Tongue (tissue), 2 donors: ENCODE results near the gene C1orf116. TPM values are rescaled to one million over a fixed set of nuclear protein-coding genes. Genes with fewer than 3 reads are reported as not detected.
A peak's percentile ranks its signal among the peaks of the same experiment; 100 is the strongest.

Source experiments
- DNase-seq: peaks from one replicate; pipeline ENCODE4 v3.0.0-alpha.2; 2015
- total RNA-seq: library from RNA; depleted of rRNA; stranded (reverse); fragments of >200 nt; gene quantifications from one replicate; pipeline ENCODE4 v1.2.3, GENCODE V29; 2014

Gene C1orf116
- total RNA-seq, 1 donor from 2014 or later, result 3.6 TPM

DNA sequence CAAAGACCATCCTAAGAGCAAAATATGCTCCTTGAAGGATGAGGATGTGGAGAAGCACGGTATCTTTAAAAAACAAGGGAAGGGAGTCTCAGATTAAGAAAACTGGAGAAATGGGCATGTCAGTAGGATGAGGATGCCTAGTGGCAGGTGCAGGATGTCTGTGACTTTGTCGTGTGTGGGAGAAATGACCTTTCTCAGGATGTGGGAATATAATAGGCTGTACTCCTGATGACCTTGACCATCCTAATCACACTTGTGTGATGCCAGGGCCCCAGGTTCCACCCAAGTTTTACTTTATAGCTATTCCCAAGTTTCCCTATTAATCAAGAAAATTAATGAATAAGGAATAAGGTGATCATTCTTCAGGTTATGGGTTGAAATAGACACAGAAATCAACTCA is 12.9 kb downstream of the C1orf116 start:
- no peak for DNase-seq

DNA sequence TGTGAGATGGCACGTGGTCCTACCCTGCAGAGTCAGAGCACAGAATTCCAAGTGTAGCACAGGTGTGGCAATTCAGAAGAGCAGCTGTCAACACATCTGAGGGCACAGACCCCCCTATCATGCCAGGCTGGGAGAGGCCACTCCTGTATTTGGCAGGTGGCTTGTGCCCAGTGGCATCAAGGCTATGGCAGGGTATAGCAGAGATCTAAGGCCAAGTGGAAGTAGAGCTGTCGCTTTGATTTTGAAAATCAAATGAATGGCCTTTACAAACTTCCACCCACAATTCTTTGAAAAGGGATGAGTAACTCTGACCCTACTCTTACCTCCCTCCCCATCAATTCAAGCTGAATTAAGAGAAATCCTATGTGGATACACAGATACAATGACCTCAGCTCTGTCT is 13.4 kb downstream of the C1orf116 start:
- no peak for DNase-seq

DNA sequence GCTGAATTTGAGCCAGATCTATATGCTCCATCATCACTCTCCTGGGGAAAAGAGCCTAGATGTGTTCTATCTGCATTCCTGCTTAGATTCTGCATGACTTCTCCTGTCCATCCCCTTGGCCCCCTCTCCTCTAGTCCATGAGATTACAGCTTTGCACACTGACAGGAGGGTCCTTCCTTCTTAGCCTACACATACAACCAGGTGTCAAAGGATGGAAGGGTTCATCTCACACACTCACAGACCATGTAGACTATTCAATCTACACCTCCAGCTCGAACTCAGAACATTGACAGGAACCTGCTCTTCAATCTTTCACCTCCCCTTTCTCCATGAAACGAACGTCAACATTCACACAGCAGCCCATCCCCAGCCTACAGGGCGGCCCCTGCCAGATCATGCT is 13.8 kb downstream of the C1orf116 start:
- DNase-seq, result no peak

DNA sequence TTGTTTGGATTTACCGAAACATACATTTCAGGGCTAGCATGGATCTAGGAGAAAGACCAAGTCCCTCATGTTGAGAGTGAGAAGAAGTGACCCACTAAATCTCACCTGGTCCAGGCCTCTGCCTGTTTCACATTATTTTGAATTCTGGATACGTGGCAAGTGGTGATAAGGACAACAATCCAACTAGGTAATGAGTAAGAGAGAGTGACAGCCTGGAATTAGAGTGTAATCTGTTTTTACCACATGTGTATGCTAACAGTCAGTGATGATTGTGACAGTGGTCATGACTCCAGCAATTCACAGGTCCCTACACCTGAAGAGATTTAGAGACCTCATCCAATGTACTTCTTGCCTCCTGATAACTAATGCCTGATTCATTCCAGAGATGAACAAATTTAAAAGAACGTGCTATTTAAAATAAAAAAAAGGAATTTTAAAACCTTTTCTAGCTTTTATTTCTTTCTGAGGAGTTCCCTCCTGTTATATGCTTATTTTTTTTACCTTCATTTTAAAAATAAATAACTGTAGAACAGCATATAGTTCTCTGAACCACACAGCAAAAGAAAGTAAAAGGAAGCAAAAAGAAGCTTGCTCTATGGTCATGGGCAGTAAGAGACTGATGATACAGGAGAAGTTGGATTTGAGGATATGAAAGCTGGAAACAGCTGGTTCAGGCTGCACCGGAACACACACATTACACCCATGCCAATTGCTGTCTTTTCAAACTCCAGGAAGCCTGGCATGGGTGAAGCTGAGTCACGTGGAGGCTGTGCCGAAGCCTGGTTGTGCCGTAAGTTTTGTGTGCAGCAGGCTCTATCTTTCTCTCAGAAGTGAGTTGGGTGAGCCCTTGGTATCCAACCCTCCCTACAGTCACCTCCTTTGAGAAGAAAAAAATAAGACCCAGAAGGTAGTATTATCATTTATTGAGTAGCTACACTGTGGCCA is 14.7 kb downstream of the C1orf116 start:
- DNase-seq, result peak; percentile 78

DNA sequence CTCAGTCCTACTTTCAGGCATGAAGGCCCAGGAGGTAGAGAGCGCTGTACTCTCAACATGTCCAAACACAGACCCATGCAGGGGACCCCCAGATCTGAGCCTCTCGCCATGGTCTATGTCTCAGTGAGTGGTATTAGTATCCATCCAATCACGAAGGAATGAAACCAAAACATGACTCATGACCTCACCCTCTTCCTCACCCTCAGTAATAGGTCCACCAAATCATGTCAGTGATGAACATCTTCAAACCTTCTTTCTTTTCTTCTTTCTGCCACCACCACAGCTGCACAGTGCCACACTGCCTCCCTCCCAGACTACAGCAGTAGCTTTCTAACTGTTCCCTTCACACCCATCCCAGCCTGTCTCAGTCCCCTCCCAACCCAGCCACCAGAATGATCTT is 16.8 kb downstream of the C1orf116 start:
- no peak for DNase-seq

DNA sequence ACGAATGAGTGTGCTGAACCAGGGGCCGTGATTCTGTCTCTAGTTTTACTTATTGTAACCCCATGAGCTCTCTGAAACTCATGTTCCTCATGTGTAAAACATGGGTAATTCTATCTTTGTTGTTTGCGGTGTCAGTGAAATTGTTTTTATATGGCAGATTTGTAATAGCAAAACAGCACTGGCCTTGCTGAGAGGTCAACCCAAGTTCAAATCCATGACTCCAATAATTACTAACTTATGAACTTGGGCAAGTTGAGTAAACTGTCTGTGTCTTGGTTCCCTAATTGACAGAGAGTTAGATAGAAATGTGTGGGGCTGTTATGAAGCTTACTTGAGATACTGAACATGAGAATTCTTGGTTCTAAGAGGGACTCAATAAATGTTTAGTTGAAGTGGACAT is 17.8 kb downstream of the C1orf116 start:
- no peak for DNase-seq

DNA sequence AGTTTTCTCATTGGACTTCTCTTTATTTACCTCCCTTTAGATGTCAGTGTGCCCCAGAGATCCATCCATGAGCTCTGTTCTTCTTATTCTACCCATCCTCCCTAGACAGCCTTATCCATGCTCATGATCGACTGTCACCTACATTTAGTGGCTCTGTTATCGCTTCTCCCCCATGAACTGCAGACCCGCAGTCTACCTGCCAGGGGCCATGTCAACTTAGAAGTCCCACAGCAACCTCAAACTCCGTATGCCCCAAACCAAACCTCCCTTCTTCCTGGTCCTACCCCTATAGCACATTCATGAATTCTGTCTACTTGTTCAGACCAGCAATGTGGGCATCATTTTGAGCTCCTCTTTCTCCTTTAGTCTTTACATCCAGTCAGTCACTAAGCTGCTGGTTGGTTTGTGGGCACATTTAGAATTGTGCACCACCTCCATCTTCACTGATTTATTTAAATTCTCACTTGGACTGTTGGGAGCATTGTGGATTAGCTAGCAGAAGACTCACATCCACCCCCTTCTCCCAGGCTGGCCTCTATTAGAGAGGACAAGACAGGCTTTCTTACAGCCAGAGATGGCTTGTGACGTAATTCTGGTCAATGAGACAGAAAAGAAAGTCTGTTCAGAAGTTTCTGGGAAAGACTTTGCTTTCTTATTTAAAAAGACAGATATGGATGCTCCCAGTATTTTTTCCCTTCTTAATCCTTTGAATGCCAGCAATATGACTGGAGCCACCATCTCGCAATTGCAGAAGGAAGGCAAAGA is 19.1 kb downstream of the C1orf116 start:
- DNase-seq, result no peak

DNA sequence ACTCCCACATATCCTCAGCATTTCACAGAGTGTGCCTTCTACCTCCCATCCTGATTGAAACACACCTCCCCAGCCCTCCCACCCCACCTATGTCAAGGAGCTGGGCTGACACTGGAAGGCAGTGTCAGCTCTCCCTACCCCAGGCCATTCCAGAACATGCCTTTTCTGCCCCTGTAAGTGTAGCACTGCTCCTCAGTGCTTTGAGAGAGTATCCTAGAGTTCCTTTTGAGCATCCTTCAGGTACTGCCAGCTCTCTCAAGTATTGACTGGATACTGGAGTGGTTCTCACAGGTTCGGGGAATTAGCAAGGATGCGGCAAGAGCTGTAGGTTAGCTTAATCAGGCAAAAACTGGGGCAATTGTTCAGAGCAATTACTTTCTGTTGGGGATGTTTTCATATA is 21.8 kb downstream of the C1orf116 start:
- no peak for DNase-seq

DNA sequence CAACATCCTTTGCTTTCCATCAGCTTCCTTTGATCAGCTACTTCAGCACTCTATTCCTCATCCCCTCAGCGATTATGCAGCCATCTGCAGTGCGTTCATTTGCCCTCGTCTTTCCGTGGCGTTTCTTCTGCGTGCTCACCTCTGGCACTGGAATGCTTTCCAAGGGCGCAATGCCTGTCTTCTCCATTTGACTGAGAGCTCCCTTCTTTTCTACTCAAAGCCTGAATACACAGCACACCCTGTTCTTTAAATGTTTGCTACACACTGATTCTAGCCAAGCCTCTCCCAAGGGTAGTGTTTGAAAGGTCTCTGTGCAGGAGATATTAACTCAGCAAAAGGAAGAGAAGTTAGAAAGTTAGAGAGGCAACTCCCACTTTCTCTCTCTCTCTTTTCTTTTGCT is 22.6 kb downstream of the C1orf116 start:
- DNase-seq, result no peak

DNA sequence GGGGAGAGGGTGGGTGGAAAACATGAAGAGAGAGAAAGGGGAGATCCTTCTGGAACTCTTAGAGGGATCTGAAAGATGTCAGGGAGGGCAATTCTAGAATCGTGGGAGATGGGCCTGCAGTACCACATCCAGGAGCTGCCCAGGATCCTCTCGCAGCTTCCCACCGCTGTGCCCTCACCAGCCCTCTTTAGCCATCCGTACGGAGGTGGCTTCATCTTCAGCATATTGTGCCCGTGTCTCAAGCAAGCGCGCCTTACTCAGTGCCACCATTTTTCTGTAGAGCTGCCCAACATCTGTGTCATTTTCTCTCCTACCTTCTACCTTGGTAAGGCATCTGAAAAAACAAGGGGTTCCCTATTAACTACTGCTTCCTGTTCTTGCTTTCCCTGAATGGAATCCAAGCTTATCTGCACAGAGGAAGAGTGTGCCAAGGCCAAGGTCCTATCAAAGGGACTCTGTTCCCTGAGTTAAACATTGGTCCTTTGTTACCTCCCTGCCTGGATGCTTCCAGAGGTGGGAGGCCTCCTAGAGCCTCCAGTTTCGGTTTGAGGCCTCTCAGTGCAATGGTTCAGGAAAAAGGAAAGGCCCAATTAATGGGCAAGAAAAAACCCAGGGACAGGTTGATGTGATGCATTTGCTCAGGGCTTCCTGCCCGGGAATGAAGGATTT is 23.2 kb downstream of the C1orf116 start:
- no peak for DNase-seq

DNA sequence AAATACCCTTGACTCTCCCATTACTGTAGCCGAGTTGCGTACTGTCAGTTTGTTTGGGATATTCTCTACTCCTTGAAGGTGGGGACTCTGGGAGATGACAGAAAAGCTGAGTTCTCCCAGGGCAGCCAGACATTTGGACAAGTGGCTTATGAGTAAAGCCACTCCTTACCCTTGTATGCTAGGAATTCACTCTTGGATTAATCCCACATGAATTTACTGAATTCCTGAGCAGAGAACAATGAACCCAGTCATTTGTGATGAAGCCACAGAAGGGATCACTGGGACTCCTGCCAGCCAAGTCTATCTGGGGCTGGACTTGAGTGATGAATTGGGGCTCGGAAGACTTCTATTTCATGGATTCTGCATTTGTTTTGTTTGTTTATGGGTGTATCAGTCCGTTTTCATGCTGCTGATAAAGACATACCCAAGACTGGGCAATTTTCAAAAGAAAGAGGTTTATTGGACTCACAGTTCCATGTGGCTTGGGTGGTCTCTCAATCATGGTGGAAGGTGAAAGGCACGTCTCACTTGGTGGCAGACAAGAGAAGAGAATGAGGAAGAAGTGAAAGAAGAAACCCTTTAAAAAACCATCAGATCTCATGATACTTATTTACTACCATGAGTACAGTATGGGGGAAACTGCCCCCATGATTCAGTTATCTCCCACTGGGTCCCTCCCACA is 25.1 kb downstream of the C1orf116 start:
- peak; percentile 58 for DNase-seq

DNA sequence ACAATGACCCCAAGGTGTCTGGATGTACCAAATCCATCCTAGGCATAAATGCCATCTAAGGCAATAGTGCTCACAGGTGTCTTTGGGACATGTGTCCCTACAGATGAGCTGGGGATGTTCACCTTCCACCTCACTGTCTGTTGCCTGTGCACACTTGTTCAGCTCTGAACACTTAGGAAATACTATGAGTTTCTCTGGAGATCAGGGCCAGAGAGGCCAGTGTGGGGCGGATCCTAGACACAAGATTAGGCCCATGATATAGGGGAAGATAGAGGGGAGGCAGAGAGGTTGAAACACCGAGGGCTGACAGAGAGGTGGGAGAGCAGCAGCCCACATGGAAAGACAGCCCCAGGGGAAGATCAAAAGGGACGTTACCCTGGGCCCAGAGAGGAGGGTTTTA is 25.6 kb downstream of the C1orf116 start:
- DNase-seq, result no peak

DNA sequence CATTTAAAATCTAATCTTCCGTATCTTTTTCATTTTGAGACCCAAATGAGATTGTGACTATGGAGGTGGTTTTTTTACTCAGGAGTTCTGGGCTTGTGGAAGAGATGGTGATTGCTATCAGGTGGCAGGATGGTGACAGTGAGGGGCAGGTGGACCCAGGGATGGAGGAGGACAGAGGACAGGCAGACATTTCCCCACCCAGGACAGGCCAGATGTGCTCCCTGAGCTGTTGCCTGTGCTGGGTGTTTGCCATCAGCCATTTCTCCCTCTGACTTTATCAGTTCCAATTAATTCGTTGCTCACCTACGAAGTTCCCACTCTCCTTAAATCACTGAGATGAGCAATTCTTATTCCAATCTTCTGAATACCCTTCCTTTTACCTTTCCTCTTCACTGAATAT is 26.5 kb downstream of the C1orf116 start:
- DNase-seq, result no peak

DNA sequence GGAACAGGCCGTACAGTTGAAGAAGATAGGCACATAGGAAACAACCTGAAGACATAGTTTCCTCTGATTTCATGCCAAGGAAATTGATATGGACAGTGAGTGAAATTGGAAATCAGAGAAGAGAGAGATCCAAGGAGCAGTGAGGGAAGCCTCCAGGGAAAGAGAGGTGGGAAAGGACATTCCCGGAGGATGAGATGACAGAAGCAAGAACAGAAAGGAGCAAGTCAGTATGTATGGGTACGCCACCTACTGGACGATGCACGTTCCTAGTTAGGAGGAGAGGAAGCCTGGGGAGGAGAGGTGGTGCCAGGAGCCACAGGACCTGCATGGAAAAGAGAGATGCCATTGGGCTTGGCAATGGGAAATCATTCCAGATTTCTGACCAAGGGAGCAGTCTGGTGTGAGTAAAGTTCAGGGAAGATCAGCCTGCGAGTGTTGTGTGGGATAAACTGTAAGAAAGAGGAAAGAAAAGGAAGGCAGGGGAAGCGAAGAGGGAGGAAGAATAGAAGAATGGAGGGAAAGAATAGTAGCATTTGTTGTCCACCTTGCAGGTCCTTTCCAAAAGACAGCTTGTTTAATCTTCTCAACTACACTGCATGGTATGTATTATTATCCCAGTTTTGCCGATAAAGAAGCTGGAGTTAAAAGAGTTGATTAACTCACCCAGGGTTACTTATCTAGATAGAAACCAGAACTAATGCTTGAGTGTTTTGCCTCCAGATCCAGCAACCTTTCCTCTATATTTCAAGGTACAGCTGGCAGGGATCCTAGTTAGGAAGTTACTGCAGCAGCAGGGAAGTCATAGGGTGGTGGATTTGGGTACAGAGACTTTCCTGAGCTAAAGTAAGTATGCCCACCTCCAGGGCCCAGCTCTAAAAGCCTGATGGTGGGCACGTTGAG is 27.4 kb downstream of the C1orf116 start:
- peak; percentile 56 for DNase-seq

DNA sequence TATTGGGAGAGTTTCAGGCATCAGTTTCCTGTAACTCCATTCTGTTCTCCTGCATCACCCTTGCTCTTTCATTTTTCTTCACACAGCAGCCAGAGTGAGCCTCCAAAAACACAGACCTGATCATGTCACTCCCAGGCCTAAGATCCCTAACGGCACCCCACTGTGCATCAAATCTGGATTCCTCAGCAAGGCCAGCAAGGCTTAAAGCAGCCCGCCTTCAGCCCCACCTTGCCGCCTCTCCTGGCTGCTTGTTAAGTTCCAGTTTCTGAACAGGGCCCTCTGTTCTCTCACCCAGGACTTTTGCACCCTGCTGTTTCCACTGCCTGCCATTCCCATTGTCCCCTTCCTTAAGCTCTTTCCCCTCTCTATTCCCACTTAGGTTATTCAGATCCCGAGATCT is 29.3 kb downstream of the C1orf116 start:
- no peak for DNase-seq

DNA sequence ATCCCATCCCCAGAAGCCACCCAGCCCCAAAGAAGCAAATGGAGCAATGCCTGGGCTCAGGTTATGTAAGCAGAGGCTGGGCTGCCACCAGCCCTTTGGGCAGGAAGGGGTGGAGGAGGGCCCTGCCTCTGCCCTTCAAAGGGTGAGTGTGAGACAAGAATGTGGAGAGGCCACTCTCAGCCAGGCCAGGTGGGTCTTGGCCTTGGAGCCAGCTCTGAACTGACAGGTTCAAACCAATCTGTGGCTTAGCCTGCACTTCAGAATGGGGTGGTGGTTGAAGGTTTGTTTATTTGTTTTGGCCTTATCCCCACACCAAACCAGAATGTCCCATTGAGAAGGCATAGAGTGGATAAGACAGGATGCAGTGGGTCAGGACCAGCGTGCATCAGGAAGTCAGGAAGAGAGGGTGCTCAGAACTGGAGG is 29.8 kb downstream of the C1orf116 start:
- no peak for DNase-seq

DNA sequence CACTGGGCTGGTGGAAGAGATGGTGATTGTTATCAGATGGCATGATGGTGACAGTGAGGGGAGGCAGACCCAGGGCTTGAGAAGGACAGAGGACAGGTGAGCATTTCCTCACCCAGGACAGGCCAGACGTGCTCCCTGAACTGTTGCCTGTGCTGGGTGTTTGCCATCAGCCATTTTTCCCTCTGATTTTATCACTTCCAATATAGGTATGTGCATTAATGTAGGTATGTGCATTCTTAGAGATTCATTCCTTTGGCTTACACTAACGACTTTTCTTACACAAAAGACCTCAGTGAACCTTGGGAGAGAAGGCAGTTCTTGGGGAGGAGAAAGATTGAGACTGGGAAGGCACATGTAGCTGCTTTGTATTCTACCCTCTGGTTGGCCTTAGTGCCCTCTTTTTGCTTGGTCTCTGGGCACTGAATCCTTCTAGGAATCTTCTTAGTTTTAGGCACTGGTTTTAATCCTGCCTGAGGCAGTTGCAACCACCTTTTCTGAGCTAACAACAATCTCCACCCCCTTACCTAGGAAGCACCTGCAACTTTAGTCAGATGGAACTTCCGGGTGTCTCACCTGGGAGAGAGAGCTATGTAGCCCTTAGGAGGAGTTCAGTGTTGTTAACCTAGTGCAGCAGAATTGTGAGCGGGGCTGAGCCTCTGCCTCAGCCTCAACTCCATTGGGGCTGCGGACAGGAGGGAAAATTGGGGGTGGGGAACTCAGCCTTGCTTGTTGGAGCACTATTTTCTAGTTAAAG is 30.9 kb downstream of the C1orf116 start:
- DNase-seq, result no peak

DNA sequence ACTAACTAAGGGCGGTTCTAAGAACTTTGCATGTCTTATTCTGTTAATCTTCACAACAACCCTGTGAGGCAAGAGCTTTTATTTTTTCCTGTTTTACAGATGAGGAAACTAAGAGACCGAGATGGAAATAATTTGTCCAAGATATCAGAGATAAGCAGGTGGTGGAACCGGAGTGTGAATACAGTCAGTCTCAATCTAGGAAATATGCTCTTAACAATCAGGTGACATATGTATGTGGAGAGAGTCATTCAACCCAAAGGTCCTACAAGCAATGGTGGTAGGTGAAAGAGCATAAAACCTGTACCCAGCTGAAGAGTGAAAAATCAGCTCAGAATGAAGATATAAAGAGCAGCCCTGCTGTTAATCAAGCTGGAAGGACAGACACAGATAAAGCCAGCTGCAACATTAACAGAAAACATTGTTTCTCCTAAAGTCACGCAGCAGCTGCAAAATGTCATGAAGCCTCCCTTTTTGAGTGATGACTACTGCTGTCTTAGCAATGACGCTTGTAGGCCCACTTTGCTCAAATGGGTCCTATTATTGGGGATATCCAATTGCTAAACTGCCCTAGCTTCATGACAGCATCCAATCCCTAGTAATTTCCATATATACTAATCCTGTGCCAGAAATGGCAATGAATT is 31.8 kb downstream of the C1orf116 start:
- no peak for DNase-seq

DNA sequence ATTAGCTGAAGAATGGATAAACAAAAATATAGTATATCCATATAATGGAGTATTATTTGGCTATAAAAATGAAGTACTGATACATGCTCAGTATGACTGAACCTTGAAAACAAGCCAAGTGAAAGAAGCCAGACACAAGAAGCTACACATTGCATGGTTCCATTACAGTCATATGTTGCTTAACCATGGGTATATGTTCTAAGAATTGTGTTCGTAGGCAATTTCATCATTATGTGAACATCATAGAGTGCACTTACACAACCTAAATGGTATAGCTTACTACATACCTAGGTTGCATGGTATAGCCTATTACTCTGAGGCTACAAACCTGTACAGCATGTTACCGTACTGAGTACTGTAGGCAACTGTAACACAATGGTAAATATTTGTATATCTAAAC is 33.7 kb downstream of the C1orf116 start:
- no peak for DNase-seq

DNA sequence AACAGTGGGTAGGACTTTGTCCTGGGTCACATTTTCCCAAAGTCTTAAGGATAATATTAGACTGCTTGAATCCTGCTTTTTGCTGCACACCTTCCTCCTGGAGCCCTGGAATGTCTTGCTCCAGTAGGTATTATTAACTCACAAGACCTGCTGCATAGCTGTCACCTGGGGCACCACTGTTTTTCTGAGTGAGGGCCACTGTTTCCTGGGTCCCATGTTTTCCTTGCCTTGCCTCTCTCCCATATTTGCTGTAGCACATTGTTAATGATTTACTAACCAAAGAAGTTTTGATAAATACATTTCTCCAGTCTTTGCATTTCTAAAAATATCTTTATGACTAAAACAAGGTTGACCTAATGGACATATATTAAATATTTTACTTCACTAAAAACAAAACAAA is 39.8 kb downstream of the C1orf116 start:
- DNase-seq, result no peak
